ENCODE results near the gene OR1N2.
"Not testable (repeated sequence)": the region's sequence is repeated elsewhere in the genome, so short reads cannot be mapped to it uniquely, and the experiment has no call there.

The OR1N2 gene

DNA sequence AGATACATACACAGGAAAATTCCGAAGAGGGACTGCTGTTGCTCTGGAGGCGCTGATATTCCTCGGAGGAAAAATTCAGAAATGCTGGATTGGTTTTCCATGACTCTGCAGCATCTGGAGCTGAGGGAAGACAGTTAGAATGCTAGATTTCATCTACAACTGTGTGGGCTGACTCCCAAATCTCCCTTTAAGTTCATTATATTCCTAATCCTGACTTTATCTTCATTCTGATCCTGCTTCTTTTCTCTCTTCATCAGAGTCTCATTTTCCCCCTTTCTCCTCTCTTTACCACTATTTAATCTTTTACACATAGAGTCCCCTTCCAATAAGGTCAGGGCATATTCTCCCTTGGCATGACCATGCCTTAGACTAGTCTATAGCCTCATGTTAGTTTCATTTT is 25.7 kb upstream of the OR1N2 start, which contains the start of gene OR1N1:
Gene OR1N1, minus strand, starts transcription at position 101 of the 400 bp plus-strand sequence. Its CDS starts 0 bp downstream, at position 101.
- no peak within 1 kb of the TSS for H3K4me3 ChIP-seq (ENCODE audit: low read depth, low read length)
- TF ChIP-seq, protein P1, sequence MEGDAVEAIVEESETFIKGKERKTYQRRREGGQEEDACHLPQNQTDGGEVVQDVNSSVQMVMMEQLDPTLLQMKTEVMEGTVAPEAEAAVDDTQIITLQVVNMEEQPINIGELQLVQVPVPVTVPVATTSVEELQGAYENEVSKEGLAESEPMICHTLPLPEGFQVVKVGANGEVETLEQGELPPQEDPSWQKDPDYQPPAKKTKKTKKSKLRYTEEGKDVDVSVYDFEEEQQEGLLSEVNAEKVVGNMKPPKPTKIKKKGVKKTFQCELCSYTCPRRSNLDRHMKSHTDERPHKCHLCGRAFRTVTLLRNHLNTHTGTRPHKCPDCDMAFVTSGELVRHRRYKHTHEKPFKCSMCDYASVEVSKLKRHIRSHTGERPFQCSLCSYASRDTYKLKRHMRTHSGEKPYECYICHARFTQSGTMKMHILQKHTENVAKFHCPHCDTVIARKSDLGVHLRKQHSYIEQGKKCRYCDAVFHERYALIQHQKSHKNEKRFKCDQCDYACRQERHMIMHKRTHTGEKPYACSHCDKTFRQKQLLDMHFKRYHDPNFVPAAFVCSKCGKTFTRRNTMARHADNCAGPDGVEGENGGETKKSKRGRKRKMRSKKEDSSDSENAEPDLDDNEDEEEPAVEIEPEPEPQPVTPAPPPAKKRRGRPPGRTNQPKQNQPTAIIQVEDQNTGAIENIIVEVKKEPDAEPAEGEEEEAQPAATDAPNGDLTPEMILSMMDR (IDR thresholded peaks at IDR 0.05; ENCODE audit: borderline replicate concordance, insufficient read depth, low read depth, low read length), result no peak

- not testable (repeated sequence) for H3K4me3 ChIP-seq (ENCODE audit: low read depth, low read length)
Measured at GRCh38 chr9:122531157-122531556, 21.8 kb upstream of the OR1N2 start.

- H3K4me3 ChIP-seq (ENCODE audit: low read depth, low read length), result no peak overlapping the region
Measured at GRCh38 chr9:122536134-122536533, 16.8 kb upstream of the OR1N2 start.

GRCh38 chr9:122537066-122537465 is 15.8 kb upstream of the OR1N2 start:
- not testable (repeated sequence) for H3K4me3 ChIP-seq (ENCODE audit: low read depth, low read length)

More at GRCh38 chr9:122536134-122536533, 16.8 kb upstream of the OR1N2 start:
- TF ChIP-seq, protein P1 (IDR thresholded peaks at IDR 0.05; ENCODE audit: borderline replicate concordance, insufficient read depth, low read depth, low read length), result no peak

DNA sequence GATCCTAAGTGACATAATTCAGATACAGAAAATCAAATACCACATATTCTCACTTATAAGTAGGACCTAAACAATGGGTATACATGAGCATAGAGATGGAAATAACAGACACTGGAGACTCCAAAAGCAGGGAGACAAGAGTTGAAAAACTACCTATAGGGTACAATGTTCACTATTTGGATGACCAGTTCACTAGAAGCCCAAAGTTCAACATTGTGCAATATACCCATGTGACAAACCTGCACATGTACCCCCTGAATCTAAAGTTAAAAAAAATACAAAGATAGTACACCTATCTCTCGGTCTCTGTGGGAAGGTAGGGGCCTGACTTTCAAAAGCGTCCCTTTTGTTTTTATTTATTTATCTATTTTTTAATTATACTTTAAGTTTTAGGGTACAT is 14.2 kb upstream of the OR1N2 start:
- TF ChIP-seq, protein P1 (IDR thresholded peaks at IDR 0.05; ENCODE audit: borderline replicate concordance, insufficient read depth, low read depth, low read length), result no peak
- no peak overlapping the region for H3K4me3 ChIP-seq (ENCODE audit: low read depth, low read length)

- TF ChIP-seq, protein P1 (IDR thresholded peaks at IDR 0.05; ENCODE audit: borderline replicate concordance, insufficient read depth, low read depth, low read length), result no peak
- H3K4me3 ChIP-seq (ENCODE audit: low read depth, low read length), result no peak overlapping the region
Measured at GRCh38 chr9:122546196-122546595, 6.7 kb upstream of the OR1N2 start.

- H3K4me3 ChIP-seq (ENCODE audit: low read depth, low read length), result no peak overlapping the region
- TF ChIP-seq, protein P1 (IDR thresholded peaks at IDR 0.05; ENCODE audit: borderline replicate concordance, insufficient read depth, low read depth, low read length), result no peak
Measured at GRCh38 chr9:122551371-122551770, 1.5 kb upstream of the OR1N2 start.

GRCh38 chr9:122561446-122561845 is 8.5 kb downstream of the OR1N2 start:
- TF ChIP-seq, protein P1 (IDR thresholded peaks at IDR 0.05; ENCODE audit: borderline replicate concordance, insufficient read depth, low read depth, low read length), result no peak
- no peak overlapping the region for H3K4me3 ChIP-seq (ENCODE audit: low read depth, low read length)

All from GM12875 (cell line).